ENCODE data around the gene NYAP1.
"Not testable (repeated sequence)": the region's sequence is repeated elsewhere in the genome, so short reads cannot be mapped to it uniquely, and the experiment has no call there.

DNA sequence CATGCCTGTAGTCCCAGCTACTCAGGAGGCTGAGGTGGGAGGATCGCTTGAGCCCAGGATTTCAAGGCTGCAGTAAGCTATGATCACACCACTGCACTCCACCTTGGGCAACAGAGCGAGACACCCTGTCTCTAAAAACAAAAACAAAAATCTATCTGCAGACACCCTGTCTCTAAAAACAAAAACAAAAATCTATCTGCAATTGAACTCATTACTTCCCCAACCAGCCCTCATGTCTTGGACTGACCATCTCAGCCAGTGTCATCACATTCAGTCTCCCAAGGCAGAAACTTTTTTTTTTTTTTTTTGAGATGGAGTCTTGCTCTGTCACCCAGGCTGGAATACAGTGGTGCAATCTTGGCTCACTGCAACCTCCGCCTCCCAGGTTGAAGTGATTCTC lies 20.3 kb downstream of the NYAP1 start:
- TF ChIP-seq, protein P1, sequence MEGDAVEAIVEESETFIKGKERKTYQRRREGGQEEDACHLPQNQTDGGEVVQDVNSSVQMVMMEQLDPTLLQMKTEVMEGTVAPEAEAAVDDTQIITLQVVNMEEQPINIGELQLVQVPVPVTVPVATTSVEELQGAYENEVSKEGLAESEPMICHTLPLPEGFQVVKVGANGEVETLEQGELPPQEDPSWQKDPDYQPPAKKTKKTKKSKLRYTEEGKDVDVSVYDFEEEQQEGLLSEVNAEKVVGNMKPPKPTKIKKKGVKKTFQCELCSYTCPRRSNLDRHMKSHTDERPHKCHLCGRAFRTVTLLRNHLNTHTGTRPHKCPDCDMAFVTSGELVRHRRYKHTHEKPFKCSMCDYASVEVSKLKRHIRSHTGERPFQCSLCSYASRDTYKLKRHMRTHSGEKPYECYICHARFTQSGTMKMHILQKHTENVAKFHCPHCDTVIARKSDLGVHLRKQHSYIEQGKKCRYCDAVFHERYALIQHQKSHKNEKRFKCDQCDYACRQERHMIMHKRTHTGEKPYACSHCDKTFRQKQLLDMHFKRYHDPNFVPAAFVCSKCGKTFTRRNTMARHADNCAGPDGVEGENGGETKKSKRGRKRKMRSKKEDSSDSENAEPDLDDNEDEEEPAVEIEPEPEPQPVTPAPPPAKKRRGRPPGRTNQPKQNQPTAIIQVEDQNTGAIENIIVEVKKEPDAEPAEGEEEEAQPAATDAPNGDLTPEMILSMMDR (IDR thresholded peaks at IDR 0.05; ENCODE audit: insufficient read depth, low read depth, low read length), result not testable (repeated sequence)
- TF ChIP-seq EZH2 (IDR thresholded peaks at IDR 0.05; ENCODE audit: insufficient read depth, low read length), result not testable (repeated sequence)
